D721Med (cell line): ENCODE measurements around the gene ETV2.

Source experiments
- DNase-seq: peaks from one replicate; pipeline ENCODE4 v3.0.0; 2011; ENCODE audit warnings: low spot score; ENCODE audit not compliant: insufficient read length
- FAIRE-seq: peaks from 2 replicates; lab custom pipeline; 2011; peaks lifted over from hg19 to GRCh38; lab: Jason Lieb, UNC
- CTCF ChIP-seq: IDR thresholded peaks from 2 replicates; pipeline ENCODE4 v1.5.1; 2012; ENCODE audit warnings: mild to moderate bottlenecking, control low read depth; ENCODE audit not compliant: insufficient read depth; ENCODE audit errors: missing control alignments

The ETV2 gene

GRCh38 chr19:35618857-35619256 is 22.7 kb upstream of the ETV2 start:
- no peak for TF ChIP-seq CTCF
- DNase-seq (no peak), FAIRE-seq (no peak)

- TF ChIP-seq CTCF: no peak
- DNase-seq (no peak), FAIRE-seq (no peak)
These were observed 22.1 kb upstream of the ETV2 start for GRCh38 chr19:35619290-35619923.

- no peak for TF ChIP-seq CTCF
- no peak for FAIRE-seq
- no peak for DNase-seq
These were observed 21.5 kb upstream of the ETV2 start for GRCh38 chr19:35620001-35620400.

- DNase-seq (no peak), FAIRE-seq (no peak)
- TF ChIP-seq CTCF: no peak
These were observed 19.8 kb upstream of the ETV2 start for GRCh38 chr19:35621708-35622107.

- DNase-seq: no peak
- FAIRE-seq: no peak
- no peak for TF ChIP-seq CTCF
These were observed 18.8 kb upstream of the ETV2 start for GRCh38 chr19:35622750-35623149.

- TF ChIP-seq CTCF: no peak
- no peak for FAIRE-seq
- no peak for DNase-seq
These were observed 18.1 kb upstream of the ETV2 start for GRCh38 chr19:35623327-35624010.

GRCh38 chr19:35628264-35628564 is 13.3 kb upstream of the ETV2 start:
- DNase-seq (no peak), FAIRE-seq (no peak)
- TF ChIP-seq CTCF: no peak
